ENCODE data around the gene DMGDH. TPM values are rescaled to one million over a fixed set of nuclear protein-coding genes. Genes with fewer than 3 reads are reported as not detected.
A peak's percentile ranks its signal among the peaks of the same experiment; 100 is the strongest.

The DMGDH gene
- polyA plus RNA-seq, 3 donors from 2014 or later = 0.39 TPM; not detected in 2

- no peaks in the 10 kb centered on the region for H3K36me3 Mint-ChIP-seq
- no peaks in the 10 kb centered on the region for H3K9me3 Mint-ChIP-seq
- no peak overlapping the region for H3K27ac Mint-ChIP-seq
- DNase-seq = no peak
- H3K4me1 Mint-ChIP-seq = no peaks in the 10 kb centered on the region
- H3K27me3 Mint-ChIP-seq (ENCODE audit: low read depth in 3 of 3) = peaks cover 1 to 4% (median 3%) of the 10 kb centered on the region in 3 donors
- no peak overlapping the region for H3K4me3 Mint-ChIP-seq
Observed at GRCh38 chr5:79048437-79048836, 21.0 kb downstream of the DMGDH start.

DNA sequence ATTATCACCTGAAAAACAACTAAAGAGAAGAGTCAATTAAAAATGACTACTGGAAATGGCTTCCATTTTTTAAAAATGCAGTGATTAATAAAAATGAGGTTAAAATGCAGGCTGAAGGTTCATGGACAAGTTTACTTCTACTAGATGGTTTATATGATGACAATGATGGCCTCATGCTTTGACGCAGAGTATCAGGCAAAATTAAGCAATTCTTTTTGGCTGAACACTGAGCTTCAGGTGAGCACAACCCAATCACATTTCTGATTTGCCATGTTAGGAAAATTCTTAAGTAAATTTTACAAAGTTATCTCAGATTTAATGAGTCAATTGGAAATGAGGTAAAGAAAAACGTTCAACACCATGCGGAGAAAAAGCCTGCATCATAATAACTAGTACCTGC, 22.3 kb downstream of the DMGDH start:
- H3K27ac Mint-ChIP-seq = no peak overlapping the region
- H3K4me1 Mint-ChIP-seq = no peaks in the 10 kb centered on the region
- no peak overlapping the region for H3K4me3 Mint-ChIP-seq
- H3K9me3 Mint-ChIP-seq = no peaks in the 10 kb centered on the region
- H3K36me3 Mint-ChIP-seq = no peaks in the 10 kb centered on the region
- no peak for DNase-seq
- H3K27me3 Mint-ChIP-seq (ENCODE audit: low read depth in 3 of 3) = peaks cover 1 to 4% (median 3%) of the 10 kb centered on the region in 3 donors

GRCh38 chr5:79042188-79042587, 27.3 kb downstream of the DMGDH start:
- no peak overlapping the region for H3K27ac Mint-ChIP-seq
- DNase-seq = no peak
- no peak overlapping the region for H3K4me3 Mint-ChIP-seq
- peaks cover 0 to 5% (median 0%) of the 10 kb centered on the region in 6 donors for H3K9me3 Mint-ChIP-seq
- H3K4me1 Mint-ChIP-seq = no peaks in the 10 kb centered on the region
- H3K27me3 Mint-ChIP-seq (ENCODE audit: low read depth in 3 of 3) = peaks cover 0 to 5% (median 4%) of the 10 kb centered on the region in 3 donors
- H3K36me3 Mint-ChIP-seq = no peaks in the 10 kb centered on the region

GRCh38 chr5:79036769-79037168, 32.7 kb downstream of the DMGDH start:
- H3K9me3 Mint-ChIP-seq = peaks cover 0 to 6% (median 0%) of the 10 kb centered on the region in 6 donors
- H3K4me3 Mint-ChIP-seq = no peak overlapping the region
- peaks cover 0 to 7% (median 6%) of the 10 kb centered on the region in 3 donors for H3K27me3 Mint-ChIP-seq (ENCODE audit: low read depth in 3 of 3)
- DNase-seq = no peak
- no peaks in the 10 kb centered on the region for H3K4me1 Mint-ChIP-seq
- H3K36me3 Mint-ChIP-seq = no peaks in the 10 kb centered on the region
- H3K27ac Mint-ChIP-seq = no peak overlapping the region

- no peak overlapping the region for H3K4me3 Mint-ChIP-seq
- H3K27ac Mint-ChIP-seq = no peak overlapping the region
- peaks cover 0 to 3% (median 0%) of the 10 kb centered on the region in 6 donors for H3K9me3 Mint-ChIP-seq
- H3K36me3 Mint-ChIP-seq = no peaks in the 10 kb centered on the region
- H3K4me1 Mint-ChIP-seq = no peaks in the 10 kb centered on the region
- DNase-seq = no peak
- peaks cover 0 to 6% (median 4%) of the 10 kb centered on the region in 3 donors for H3K27me3 Mint-ChIP-seq (ENCODE audit: low read depth in 3 of 3)
Observed at GRCh38 chr5:79035237-79035636, 34.2 kb downstream of the DMGDH start.

GRCh38 chr5:79032782-79033181, 36.7 kb downstream of the DMGDH start:
- Mint-ChIP-seq H3K4me1 (no peaks in the 10 kb centered on the region), H3K27ac (no peak overlapping the region), H3K36me3 (no peaks in the 10 kb centered on the region)

DNA sequence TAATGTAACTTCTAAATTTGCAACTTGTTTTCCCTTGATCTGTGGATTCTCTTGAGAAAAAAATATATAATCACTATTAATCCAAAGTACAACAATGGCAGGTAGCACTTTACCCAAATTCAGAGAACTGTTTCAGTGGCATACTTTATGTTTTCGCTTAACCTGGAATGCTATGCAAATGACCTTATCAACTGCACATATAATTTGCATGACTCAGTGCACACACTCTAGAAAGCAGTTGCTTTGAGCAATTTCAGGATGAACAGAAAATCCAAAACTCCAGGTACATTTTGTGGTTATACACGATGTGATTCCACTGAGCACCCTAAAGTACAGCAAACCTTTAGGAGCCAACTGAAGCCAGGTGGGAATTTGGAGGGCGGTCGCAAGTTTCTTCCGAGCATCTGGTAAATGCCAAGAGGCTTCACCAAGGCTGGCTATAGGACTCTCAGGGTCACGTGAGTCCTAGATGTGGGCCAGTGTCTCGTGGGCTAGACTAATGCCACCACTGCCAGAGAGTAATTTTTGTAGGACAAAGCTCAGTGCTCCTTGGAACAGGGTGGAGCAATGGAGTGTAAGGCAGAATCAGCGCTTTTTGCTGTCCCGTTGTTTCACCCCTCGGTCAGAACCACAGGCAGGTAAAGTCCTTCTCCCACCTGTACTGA, 37.3 kb downstream of the DMGDH start:
- H3K36me3 Mint-ChIP-seq = no peaks in the 10 kb centered on the region
- no peaks in the 10 kb centered on the region for H3K4me1 Mint-ChIP-seq
- H3K27me3 Mint-ChIP-seq (ENCODE audit: low read depth in 3 of 3) = peaks cover 3 to 10% (median 4%) of the 10 kb centered on the region in 3 donors
- H3K9me3 Mint-ChIP-seq = peaks cover 0 to 2% (median 0%) of the 10 kb centered on the region in 6 donors
- no peak for DNase-seq
- H3K4me3 Mint-ChIP-seq = no peak overlapping the region
- H3K27ac Mint-ChIP-seq = no peak overlapping the region

More at GRCh38 chr5:79032782-79033181, 36.7 kb downstream of the DMGDH start:
- Mint-ChIP-seq H3K9me3 (peaks cover 0 to 2% (median 0%) of the 10 kb centered on the region in 6 donors), H3K27me3 (ENCODE audit: low read depth in 3 of 3) (peaks cover 0 to 6% (median 4%) of the 10 kb centered on the region in 3 donors), H3K4me3 (no peak overlapping the region)
- no peak for DNase-seq

GRCh38 chr5:79031485-79031867, 38.0 kb downstream of the DMGDH start:
- H3K4me3 Mint-ChIP-seq = no peak overlapping the region
- H3K27me3 Mint-ChIP-seq (ENCODE audit: low read depth in 3 of 3) = peaks cover 4 to 11% (median 5%) of the 10 kb centered on the region in 3 donors
- no peaks in the 10 kb centered on the region for H3K4me1 Mint-ChIP-seq
- no peak for DNase-seq
- H3K9me3 Mint-ChIP-seq = no peaks in the 10 kb centered on the region
- no peaks in the 10 kb centered on the region for H3K36me3 Mint-ChIP-seq
- no peak overlapping the region for H3K27ac Mint-ChIP-seq

GRCh38 chr5:79030663-79031484, 38.6 kb downstream of the DMGDH start:
- no peaks in the 10 kb centered on the region for H3K4me1 Mint-ChIP-seq
- no peaks in the 10 kb centered on the region for H3K36me3 Mint-ChIP-seq
- DNase-seq = no peak
- H3K4me3 Mint-ChIP-seq = no peak overlapping the region
- H3K9me3 Mint-ChIP-seq = no peaks in the 10 kb centered on the region
- peaks cover 4 to 11% (median 5%) of the 10 kb centered on the region in 3 donors for H3K27me3 Mint-ChIP-seq (ENCODE audit: low read depth in 3 of 3)
- H3K27ac Mint-ChIP-seq = no peak overlapping the region

GRCh38 chr5:79025054-79025472, 44.4 kb downstream of the DMGDH start:
- H3K27me3 Mint-ChIP-seq (ENCODE audit: low read depth in 3 of 3) = peaks cover 8 to 24% (median 9%) of the 10 kb centered on the region in 3 donors

GRCh38 chr5:79023947-79024346, 45.5 kb downstream of the DMGDH start:
- Mint-ChIP-seq H3K4me3 (no peak overlapping the region), H3K9me3 (no peaks in the 10 kb centered on the region), H3K27me3 (ENCODE audit: low read depth in 3 of 3) (peaks cover 11 to 24% (median 11%) of the 10 kb centered on the region in 3 donors), H3K27ac (no peak overlapping the region), H3K36me3 (no peaks in the 10 kb centered on the region), H3K4me1 (peaks cover 6 to 23% of the 10 kb centered on the region in 2 donors)
- DNase-seq = no peak

More at GRCh38 chr5:79025054-79025472, 44.4 kb downstream of the DMGDH start:
- Mint-ChIP-seq H3K27ac (no peak overlapping the region), H3K4me3 (peak overlapping the region in 2 of 5 donors; percentile 49 to 61), H3K9me3 (no peaks in the 10 kb centered on the region), H3K4me1 (peaks cover 6 to 23% of the 10 kb centered on the region in 2 donors), H3K36me3 (no peaks in the 10 kb centered on the region)
- peak; percentile 27 to 41 (median 40) for DNase-seq

GRCh38 chr5:79023348-79023747, 46.1 kb downstream of the DMGDH start:
- Mint-ChIP-seq H3K4me3 (no peak overlapping the region), H3K27me3 (ENCODE audit: low read depth in 3 of 3) (peaks cover 11 to 24% (median 11%) of the 10 kb centered on the region in 3 donors), H3K27ac (no peak overlapping the region)

GRCh38 chr5:79022771-79023170, 46.7 kb downstream of the DMGDH start:
- Mint-ChIP-seq H3K4me3 (no peak overlapping the region), H3K9me3 (no peaks in the 10 kb centered on the region)

More at GRCh38 chr5:79023348-79023747, 46.1 kb downstream of the DMGDH start:
- DNase-seq = no peak
- Mint-ChIP-seq H3K9me3 (no peaks in the 10 kb centered on the region), H3K36me3 (no peaks in the 10 kb centered on the region), H3K4me1 (peaks cover 6 to 23% of the 10 kb centered on the region in 2 donors)

DNA sequence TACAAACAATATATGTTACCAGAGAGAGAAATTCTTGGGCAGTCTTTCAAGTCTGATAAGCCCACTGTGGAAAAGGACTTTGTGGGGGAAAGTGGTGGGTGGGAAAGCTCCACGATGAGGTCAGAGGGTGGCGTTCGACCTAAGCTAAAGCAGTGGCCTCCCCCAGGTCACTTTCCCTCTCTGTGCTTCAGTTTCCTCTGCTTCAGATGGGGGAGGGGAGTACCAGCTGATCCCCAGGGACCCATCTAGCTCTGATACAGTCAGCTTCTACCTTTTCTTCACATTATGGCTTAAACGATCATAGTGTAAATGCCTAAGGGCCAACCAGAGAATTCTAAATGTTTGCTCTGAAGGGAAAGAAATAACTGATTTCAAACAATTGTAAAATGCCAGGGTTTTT, 47.7 kb downstream of the DMGDH start:
- H3K4me1 Mint-ChIP-seq = peaks cover 6 to 23% of the 10 kb centered on the region in 2 donors
- DNase-seq = no peak
- H3K27me3 Mint-ChIP-seq (ENCODE audit: low read depth in 3 of 3) = peaks cover 6 to 16% (median 11%) of the 10 kb centered on the region in 3 donors
- no peak overlapping the region for H3K4me3 Mint-ChIP-seq
- H3K9me3 Mint-ChIP-seq = no peaks in the 10 kb centered on the region
- H3K27ac Mint-ChIP-seq = no peak overlapping the region
- no peaks in the 10 kb centered on the region for H3K36me3 Mint-ChIP-seq

More at GRCh38 chr5:79022771-79023170, 46.7 kb downstream of the DMGDH start:
- H3K36me3 Mint-ChIP-seq = no peaks in the 10 kb centered on the region
- peaks cover 11 to 21% (median 11%) of the 10 kb centered on the region in 3 donors for H3K27me3 Mint-ChIP-seq (ENCODE audit: low read depth in 3 of 3)
- peaks cover 6 to 23% of the 10 kb centered on the region in 2 donors for H3K4me1 Mint-ChIP-seq
- H3K27ac Mint-ChIP-seq = no peak overlapping the region
- DNase-seq = no peak
